ENCODE measurements around the gene UBL7. TPM values are rescaled to one million over a fixed set of nuclear protein-coding genes. Genes with fewer than 3 reads are reported as not detected.

UBL7 gene
- total RNA-seq, result 10 to 100 TPM; 31.2 to 44.0 (median 35.2) TPM

- intact Hi-C loops (cut with DNase I), result no loop called here
Measured at GRCh38 chr15:74460871-74461846, at the start of gene UBL7. Gene UBL7, minus strand, starts transcription at chr15:74461160. Its CDS starts 2,293 bp downstream, at chr15:74458867.

GRCh38 chr15:74506515-74506840 lies 45.5 kb upstream of the UBL7 start:
- H3K9me3 ChIP-seq, result no peaks in the 10 kb centered on the region
- 96 to 97% methylated on average over 3 to 4 of the region's 4 CpGs for WGBS, 2 donors
- intact Hi-C loops (cut with DNase I), result no loop called here
- no peak for TF ChIP-seq CTCF (IDR thresholded peaks at IDR 0.05)
- no peak for TF ChIP-seq POLR2A (IDR thresholded peaks at IDR 0.05)
- peaks cover 0 to 8% (median 0%) of the 10 kb centered on the region in 3 donors for H3K36me3 ChIP-seq
- H3K27me3 ChIP-seq, result no peaks in the 10 kb centered on the region
- H3K4me3 ChIP-seq, result no peak overlapping the region
- H3K4me1 ChIP-seq, result no peaks in the 10 kb centered on the region
- no peak for DNase-seq
- no peak overlapping the region for H3K27ac ChIP-seq

More at GRCh38 chr15:74460871-74461846, at the start of gene UBL7:
- Histone ChIP-seq H3K36me3 (peaks cover 0 to 32% (median 0%) of the 10 kb centered on the region in 3 donors), H3K27ac (peak within 1 kb of the TSS; percentile 75 to 91 (median 88)), H3K4me1 (peaks cover 10 to 29% (median 18%) of the 10 kb centered on the region in 3 donors), H3K27me3 (no peaks in the 10 kb centered on the region), H3K9me3 (no peaks in the 10 kb centered on the region), H3K4me3 (peak within 1 kb of the TSS; percentile 82 to 91 (median 86))
- WGBS, 2 donors, result 1 to 2% methylated on average over 11 to 17 of the region's 54 CpGs
- peak; percentile 93 for DNase-seq
- TF ChIP-seq CTCF (IDR thresholded peaks at IDR 0.05), result peak in 4 of 6 experiments; percentile 8 to 49 (median 19)
- TF ChIP-seq POLR2A (IDR thresholded peaks at IDR 0.05), result peak in 3 of 4 donors; percentile 61 to 89 (median 84)

GRCh38 chr15:74505837-74506514 lies 45.0 kb upstream of the UBL7 start:
- TF ChIP-seq CTCF (IDR thresholded peaks at IDR 0.05) (no peak), POLR2A (IDR thresholded peaks at IDR 0.05) (no peak)
- H3K4me1 ChIP-seq, result no peaks in the 10 kb centered on the region
- intact Hi-C loops (cut with DNase I), result no loop called here
- no peaks in the 10 kb centered on the region for H3K27me3 ChIP-seq
- DNase-seq, result no peak
- H3K9me3 ChIP-seq, result no peaks in the 10 kb centered on the region
- peaks cover 0 to 8% (median 0%) of the 10 kb centered on the region in 3 donors for H3K36me3 ChIP-seq
- no peak overlapping the region for H3K27ac ChIP-seq
- 88 to 95% methylated on average over 3 to 6 of the region's 6 CpGs for WGBS, 2 donors
- no peak overlapping the region for H3K4me3 ChIP-seq

GRCh38 chr15:74504836-74505235 lies 43.9 kb upstream of the UBL7 start:
- TF ChIP-seq POLR2A (IDR thresholded peaks at IDR 0.05) (no peak), CTCF (IDR thresholded peaks at IDR 0.05) (no peak)
- no peaks in the 10 kb centered on the region for H3K9me3 ChIP-seq
- intact Hi-C loops (cut with DNase I), result no loop called here
- H3K4me1 ChIP-seq, result no peaks in the 10 kb centered on the region
- no peaks in the 10 kb centered on the region for H3K27me3 ChIP-seq
- no peak for DNase-seq
- peaks cover 0 to 8% (median 0%) of the 10 kb centered on the region in 3 donors for H3K36me3 ChIP-seq
- H3K4me3 ChIP-seq, result no peak overlapping the region
- H3K27ac ChIP-seq, result no peak overlapping the region
- WGBS, 2 donors, result 87 to 89% methylated on average over 3 of the region's 4 CpGs

- no peak for DNase-seq
- Histone ChIP-seq H3K4me3 (no peak overlapping the region), H3K27ac (no peak overlapping the region), H3K9me3 (no peaks in the 10 kb centered on the region), H3K36me3 (peaks cover 0 to 8% (median 0%) of the 10 kb centered on the region in 3 donors), H3K4me1 (no peaks in the 10 kb centered on the region), H3K27me3 (no peaks in the 10 kb centered on the region)
- intact Hi-C loops (cut with DNase I), result no loop called here
- TF ChIP-seq CTCF (IDR thresholded peaks at IDR 0.05), result no peak
- no peak for TF ChIP-seq POLR2A (IDR thresholded peaks at IDR 0.05)
- WGBS, 2 donors, result 82 to 93% methylated on average over 3 of the region's 3 CpGs
Measured at GRCh38 chr15:74504418-74504817, 43.5 kb upstream of the UBL7 start.
